Left colon (tissue), 2 donors: ENCODE data around the gene AMELX. TPM values are rescaled to one million over a fixed set of nuclear protein-coding genes. Genes with fewer than 3 reads are reported as not detected.

Experiments
- ATAC-seq: fragments of 200-7000 bp; cut with Tn5 transposase; one replicate; pipeline ENCODE4 v1.9.1; 2020; ENCODE audit warnings: mild to moderate bottlenecking, moderate library complexity
- DNase-seq, 2 donors: peaks; one replicate each; pipeline ENCODE4 v3.0.0-alpha.2; 2020
- intact Hi-C, 2 donors: fragments of 100-400 bp; cut with DNase I in 1 of 2; cut with micrococcal nuclease in 1 of 2; formaldehyde crosslinking; loops; one replicate each; pipeline versions ENCODE4 v1.11.2 to v1.14.0; 2022; cut with DNase I, micrococcal nuclease
- long read RNA-seq: library from polyadenylated mRNA; unstranded; transcript quantifications from one replicate; pipeline ENCODE4 v2.0.0, GENCODE V29; 2021
- total RNA-seq, 2 donors: library from RNA; stranded (reverse); fragmentation: NEBNext Ultra II Directional; extraction: Animal tissue kit (Norgen Biotek cat#: 25700); gene quantifications; one replicate each; pipeline ENCODE4 v1.2.1, GENCODE V29; 2021
- donor health status: DM: no; HTN: no; CAD: no.
- donor health status: DM: yes; HTN: yes; CAD: no.

AMELX gene
- not detected for total RNA-seq
- long read RNA-seq = 0 reads

DNA sequence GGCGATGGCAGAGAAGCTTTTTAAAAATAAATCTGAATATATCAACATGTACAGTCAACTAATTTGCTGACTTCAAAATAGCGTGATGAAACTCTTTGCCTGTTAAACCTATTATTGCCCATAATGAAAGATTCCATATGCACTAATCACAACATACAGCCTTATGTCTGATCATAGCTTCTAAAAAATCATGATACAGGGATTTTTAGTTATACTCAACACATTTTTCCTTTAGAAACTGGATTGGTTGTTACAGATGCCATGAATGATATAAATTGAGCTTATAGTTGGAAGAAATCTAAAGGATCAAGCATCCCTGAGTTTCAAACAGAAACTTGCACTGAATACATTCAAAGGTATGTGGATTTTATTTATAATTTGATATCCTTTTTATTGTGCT lies at the start of gene AMELX:
Gene AMELX, plus strand, starts transcription at position 301 of the 400 bp plus-strand sequence. CDS start 1,376 bp downstream, outside the sequence.
- ATAC-seq (no peak), DNase-seq (no peak)
- intact Hi-C loops = no loop called here

DNA sequence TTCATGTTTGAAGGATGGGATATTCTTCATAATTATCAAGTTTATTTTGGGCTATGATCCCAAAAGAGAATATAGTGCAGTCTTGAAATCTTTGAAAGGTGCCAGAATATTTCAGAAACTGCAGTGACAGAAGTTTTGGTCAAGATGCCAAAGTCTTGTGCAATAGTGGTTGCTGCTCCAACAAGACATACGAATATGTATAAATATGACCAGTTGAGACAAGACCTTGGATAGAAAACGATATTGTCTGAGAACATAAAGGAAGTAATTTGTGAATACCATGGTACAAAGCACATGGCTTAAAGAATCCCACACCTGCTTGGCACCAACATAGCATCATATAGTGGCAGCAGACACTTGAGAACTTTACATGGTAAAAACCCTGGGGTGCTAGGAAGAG lies 48.6 kb upstream of the AMELX start:
- intact Hi-C loops = no loop called here
- DNase-seq (no peak), ATAC-seq (no peak)

DNA sequence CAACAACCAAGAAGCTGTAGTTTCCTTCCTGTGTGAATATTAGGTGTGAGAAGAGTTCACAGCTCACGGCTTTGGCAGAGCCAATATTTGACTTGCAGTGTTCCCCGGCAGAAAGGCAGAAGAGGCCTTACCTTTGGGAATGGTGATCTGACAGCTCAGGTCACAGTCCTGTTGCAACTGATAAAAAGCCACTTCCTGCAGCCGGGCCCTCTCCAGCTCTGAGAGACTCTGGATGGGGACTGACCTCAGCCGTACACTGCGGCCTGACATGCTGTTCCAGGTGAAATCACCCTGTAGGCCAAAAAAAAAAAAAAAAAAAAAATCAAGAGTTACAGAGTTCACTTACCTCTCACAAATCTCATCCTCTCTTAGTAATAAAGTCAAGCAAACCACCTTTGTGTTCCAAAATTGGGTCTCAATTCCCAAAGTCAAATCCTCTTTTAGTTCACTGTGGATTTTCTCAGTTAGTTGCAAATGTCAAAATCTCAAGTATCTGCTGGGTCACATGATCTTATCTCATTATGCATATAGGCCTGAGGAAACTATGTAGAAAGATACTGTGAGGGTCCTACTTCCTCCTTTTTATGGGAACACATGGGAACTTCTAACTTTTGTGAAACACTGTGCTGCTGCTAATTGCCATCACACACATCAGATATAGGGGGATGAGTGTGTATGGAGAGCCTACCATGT lies 38.6 kb upstream of the AMELX start:
- ATAC-seq = no peak
- intact Hi-C loops = no loop called here
- DNase-seq = no peak

DNA sequence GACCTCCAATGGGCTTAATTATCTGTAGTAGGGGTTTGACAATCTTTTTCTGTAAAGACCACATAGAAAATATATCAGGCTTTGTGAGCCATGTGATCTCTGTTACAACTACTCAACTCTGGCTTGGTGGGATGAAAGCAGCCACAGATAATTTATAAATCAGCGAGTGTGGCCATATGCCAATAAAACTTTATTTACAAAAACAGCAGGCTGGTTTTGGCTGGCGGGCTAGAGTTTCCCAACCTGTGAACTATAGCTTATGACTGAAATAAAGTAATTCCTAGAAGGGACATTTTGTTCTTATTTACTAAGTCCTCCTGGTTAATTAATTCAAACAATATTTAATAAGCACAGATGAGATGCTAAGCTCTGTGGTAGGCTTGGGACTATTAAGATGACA lies 35.9 kb upstream of the AMELX start:
- DNase-seq (no peak), ATAC-seq (no peak)
- intact Hi-C loops = no loop called here

DNA sequence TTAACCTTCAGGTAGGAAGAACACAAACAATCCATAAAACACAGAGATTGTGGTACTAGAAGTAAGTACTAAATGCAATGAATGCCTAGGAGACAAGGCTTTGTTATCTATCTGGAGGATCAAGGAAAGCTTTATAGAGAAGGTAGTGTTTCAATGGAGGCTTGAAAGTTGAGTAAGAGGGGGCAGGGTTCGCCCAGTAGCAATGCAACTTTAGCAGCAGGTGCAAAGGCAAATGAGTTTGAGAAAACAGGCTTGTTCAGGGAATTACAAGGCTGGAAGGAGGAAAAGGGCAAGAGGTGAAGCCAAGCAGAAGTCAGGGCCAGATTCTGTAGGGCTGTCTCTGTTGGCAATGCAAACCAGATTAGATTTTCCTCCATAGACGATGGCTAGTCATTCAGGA lies 35.5 kb upstream of the AMELX start:
- DNase-seq (no peak), ATAC-seq (no peak)
- intact Hi-C loops = no loop called here

DNA sequence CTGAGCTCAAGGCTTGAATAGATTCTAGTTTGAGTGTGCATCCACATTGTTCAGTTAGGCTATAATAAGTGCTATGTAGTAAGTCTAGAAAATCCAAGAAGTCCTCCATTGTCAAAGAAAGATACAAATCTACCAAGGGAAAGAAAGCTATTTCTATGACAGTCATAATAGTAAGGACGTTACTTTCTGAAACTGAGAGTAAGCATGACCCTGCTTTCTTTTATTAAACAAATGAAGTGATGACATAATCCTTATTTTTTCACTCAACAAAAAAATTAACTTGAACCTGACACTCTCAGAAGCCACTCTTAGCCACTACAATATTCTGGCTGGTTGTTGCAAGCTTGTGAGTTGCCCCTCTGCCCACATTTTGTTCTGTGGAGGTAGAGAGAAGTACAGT lies 33.8 kb upstream of the AMELX start:
- no peak for DNase-seq
- intact Hi-C loops = no loop called here
- no peak for ATAC-seq

DNA sequence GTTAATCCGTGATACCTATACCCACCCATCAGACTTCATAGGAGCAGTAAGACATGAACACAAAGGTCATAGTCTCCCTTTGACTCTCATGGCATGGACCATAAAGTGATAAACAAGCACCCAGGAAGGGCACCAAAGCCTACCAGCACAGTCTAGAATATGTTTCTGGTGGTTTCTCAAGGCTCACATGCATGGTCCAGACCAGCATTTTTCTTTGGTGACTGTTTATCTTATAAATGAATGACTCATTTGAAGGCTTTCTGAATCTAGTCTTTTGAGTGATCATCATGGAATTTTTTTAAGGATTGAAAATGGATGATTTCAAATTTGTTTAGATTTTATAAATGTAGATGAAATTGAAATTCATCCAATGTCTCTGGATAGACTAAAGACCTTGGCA lies 32.0 kb upstream of the AMELX start:
- ATAC-seq (no peak), DNase-seq (no peak)
- intact Hi-C loops = no loop called here

DNA sequence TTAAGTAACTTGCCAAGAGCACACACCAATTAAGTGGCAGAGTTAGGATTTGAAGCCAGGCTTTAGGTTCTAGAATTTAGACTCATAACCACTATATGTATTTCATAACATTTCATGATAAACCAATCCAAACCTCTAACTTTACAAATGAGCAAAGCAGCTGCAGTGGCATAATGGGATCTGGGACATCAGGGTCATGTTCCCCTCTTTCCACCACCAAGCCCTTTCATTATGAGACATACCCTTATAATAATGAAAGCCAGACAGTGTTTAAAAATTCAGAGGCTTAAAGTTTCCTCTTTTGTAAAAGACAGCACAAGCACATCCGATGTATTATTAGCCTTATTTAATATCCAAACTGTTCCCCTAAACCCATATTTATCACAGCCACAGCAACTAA lies 28.3 kb upstream of the AMELX start:
- intact Hi-C loops = no loop called here
- DNase-seq (no peak), ATAC-seq (no peak)

DNA sequence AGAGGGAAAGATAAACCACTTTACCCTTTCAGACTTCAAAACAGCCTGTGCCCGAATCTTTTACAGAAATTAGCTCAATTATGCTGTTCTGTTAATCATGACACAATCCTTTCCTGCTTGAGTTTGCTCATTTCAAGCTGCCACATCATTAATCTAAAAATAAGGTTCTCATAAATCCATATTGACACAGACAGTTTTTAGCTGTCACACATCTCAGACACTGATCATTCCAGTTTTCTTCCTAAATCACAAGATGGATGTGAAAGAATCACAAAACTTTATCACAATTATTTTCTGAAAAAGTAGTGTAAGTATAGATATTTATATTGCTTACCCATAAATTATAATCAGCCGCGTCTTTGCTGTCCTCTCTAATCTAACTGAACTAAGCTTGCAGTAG lies 27.9 kb upstream of the AMELX start:
- intact Hi-C loops = no loop called here
- ATAC-seq (no peak), DNase-seq (no peak)

DNA sequence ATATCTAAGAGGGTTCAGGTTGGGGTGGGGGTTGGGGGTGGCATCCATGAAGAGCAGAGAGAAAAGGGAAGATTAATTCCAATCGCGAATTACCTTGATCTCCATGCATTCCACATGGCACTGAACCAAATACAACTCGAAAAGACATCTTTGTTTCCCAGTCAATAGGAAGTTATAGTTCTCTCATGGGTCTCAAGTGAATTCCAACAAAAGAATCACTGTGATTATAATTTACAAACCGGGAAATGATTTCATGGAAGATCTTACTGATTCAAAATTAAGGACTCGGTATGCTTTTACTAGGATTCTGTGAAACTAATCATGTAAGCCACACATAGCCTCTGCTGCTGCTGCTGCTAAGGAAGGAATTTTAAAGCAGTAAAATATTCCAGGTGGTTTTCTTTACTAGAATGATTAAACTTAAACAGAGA lies 26.6 kb upstream of the AMELX start:
- intact Hi-C loops = no loop called here
- no peak for ATAC-seq
- no peak for DNase-seq

GRCh38 chrX:11267425-11267824 lies 25.8 kb upstream of the AMELX start:
- ATAC-seq = no peak

DNA sequence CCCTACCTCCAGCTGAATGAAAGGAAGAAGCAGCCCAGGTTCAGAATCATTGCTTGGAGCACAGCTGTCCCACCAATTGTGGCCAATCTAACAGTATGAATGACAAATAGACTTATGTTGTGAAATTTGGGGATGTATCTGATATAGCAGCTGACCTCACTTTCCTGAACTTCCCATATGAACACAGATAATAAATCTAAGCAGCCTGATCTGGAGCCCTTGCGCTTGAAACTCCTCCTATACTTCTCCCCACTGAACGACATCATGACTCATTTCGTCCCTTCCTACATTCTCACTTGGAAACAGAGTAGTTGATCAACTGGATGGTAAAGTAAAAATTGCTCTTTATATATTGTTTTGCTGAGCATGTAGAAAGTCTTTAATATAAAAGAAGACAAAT lies 24.2 kb upstream of the AMELX start:
- intact Hi-C loops = no loop called here
- ATAC-seq = no peak
- DNase-seq = no peak

More at GRCh38 chrX:11267425-11267824, 25.8 kb upstream of the AMELX start:
- intact Hi-C loops = no loop called here
- DNase-seq = no peak

DNA sequence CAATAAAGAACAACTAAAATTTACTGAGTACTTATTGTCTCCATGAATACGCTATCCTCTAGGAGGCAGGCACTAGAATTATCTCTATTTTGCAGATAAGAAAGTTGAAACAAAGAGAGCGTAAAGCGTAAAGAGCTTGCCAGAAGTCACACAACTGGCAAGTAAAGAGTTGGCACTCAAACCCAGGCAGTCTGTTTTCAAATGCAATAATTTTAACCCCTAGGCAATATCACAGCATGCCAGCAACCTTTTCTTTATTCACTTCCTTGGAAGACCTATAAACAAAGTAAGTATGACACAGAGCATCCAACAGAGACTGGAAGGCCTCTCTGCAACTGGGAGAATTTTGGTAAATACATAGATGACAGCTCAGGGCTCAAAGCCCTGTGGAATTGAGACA lies 23.2 kb upstream of the AMELX start:
- DNase-seq (no peak), ATAC-seq (no peak)
- intact Hi-C loops = no loop called here

DNA sequence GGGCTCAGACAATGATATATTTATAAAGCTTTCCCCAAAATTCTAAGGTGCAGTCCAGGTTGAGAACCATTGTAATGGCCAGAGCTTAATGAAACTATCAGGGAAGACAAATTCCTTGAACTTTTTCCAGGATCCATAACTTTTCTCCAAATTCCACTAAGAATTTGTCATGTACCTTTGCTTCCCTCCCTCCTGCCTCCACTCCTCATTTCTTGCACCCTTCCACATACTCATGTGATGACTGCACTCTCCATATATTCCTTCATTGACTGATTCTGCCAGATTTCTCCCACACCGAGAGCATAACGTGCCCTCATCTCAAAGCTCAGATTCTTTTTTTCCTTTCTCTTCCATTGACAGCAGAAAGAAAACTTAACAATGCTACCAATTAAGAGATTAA lies 20.9 kb upstream of the AMELX start:
- intact Hi-C loops = no loop called here
- ATAC-seq (no peak), DNase-seq (no peak)

- DNase-seq (no peak), ATAC-seq (no peak)
- intact Hi-C loops = no loop called here
Observed at GRCh38 chrX:11272863-11273262, 20.4 kb upstream of the AMELX start.

DNA sequence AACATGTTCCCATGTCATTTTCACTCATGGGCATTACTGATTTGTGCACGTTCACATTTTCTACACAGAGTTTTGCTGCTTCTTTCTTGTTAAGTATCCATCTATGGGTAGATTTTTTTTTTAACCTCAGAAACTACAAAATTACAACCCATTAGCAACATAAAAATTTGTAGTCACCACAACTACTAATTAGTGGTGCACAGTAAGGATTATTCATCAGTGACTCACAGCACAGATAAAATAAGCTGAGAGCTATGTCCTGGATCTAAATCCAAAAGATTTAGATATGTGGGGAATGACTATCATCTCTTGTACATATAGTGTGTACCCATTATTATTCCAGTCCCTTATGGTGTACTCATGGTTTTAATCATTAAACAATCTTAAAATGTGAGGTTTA lies 19.7 kb upstream of the AMELX start:
- ATAC-seq (no peak), DNase-seq (no peak)
- intact Hi-C loops = no loop called here

GRCh38 chrX:11282043-11282442 lies 11.2 kb upstream of the AMELX start:
- no peak for ATAC-seq
- intact Hi-C loops = no loop called here
- no peak for DNase-seq

- no peak for DNase-seq
- no peak for ATAC-seq
- intact Hi-C loops = no loop called here
Observed at GRCh38 chrX:11285651-11286050, 7.6 kb upstream of the AMELX start.

- DNase-seq = no peak
- ATAC-seq = no peak
- intact Hi-C loops = no loop called here
Observed at GRCh38 chrX:11287505-11287904, 5.7 kb upstream of the AMELX start.

- ATAC-seq (no peak), DNase-seq (no peak)
- intact Hi-C loops = no loop called here
Observed at GRCh38 chrX:11290416-11291102, 2.7 kb upstream of the AMELX start.

DNA sequence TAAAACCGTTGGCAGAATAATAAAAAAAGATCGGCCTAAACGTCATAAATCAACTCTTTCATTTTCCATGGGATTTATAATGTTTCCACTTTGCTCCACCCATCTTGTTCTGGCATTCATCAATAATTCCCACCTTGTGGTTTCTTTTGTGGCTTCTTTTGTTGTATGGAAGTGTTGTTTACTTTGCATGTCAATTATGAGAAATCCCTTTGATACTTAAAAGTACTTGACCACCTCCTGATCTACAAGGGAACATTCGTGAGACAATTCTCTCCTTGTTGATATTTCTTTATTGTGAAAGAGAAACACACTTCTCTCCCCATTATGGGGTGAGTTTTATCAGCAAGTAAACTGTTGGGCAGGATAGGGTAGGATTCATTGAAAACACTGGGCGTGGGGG lies 2.8 kb downstream of the AMELX start:
- DNase-seq (no peak), ATAC-seq (no peak)
- intact Hi-C loops = no loop called here
